ENCODE data around the gene TTLL10. TPM values are rescaled to one million over a fixed set of nuclear protein-coding genes. Genes with fewer than 3 reads are reported as not detected.

TTLL10 gene
- total RNA-seq, 1 donor from 2014 or later = 5.5 TPM

- Mint-ChIP-seq H3K4me3 (ENCODE audit: low read depth) (no peak overlapping the region), H3K27ac (no peak overlapping the region), H3K4me1 (ENCODE audit: low read depth) (no peaks in the 10 kb centered on the region), H3K27me3 (peaks cover 6% of the 10 kb centered on the region), H3K36me3 (ENCODE audit: insufficient read depth) (no peaks in the 10 kb centered on the region), H3K9me3 (ENCODE audit: low read depth) (no peaks in the 10 kb centered on the region)
- no peak for TF ChIP-seq CTCF (IDR thresholded peaks at IDR 0.05; ENCODE audit: unreplicated experiment)
- DNase-seq (ENCODE audit: low spot score, unreplicated experiment) = no peak
These were observed 37.3 kb downstream of the TTLL10 start for GRCh38 chr1:1210726-1211540.

GRCh38 chr1:1211541-1212441, 38.1 kb downstream of the TTLL10 start:
- no peak for DNase-seq (ENCODE audit: low spot score, unreplicated experiment)
- Mint-ChIP-seq H3K9me3 (ENCODE audit: low read depth) (no peaks in the 10 kb centered on the region), H3K27me3 (peaks cover 1% of the 10 kb centered on the region), H3K4me1 (ENCODE audit: low read depth) (no peaks in the 10 kb centered on the region), H3K36me3 (ENCODE audit: insufficient read depth) (peaks cover 4% of the 10 kb centered on the region), H3K4me3 (ENCODE audit: low read depth) (no peak overlapping the region), H3K27ac (no peak overlapping the region)
- no peak for TF ChIP-seq CTCF (IDR thresholded peaks at IDR 0.05; ENCODE audit: unreplicated experiment)

- Mint-ChIP-seq H3K4me3 (ENCODE audit: low read depth) (no peak overlapping the region), H3K36me3 (ENCODE audit: insufficient read depth) (peaks cover 6% of the 10 kb centered on the region)
These were observed 39.2 kb downstream of the TTLL10 start for GRCh38 chr1:1212780-1213344.

GRCh38 chr1:1213345-1214265, 39.9 kb downstream of the TTLL10 start, which contains the start of gene TNFRSF4:
Gene TNFRSF4, minus strand, starts transcription at chr1:1214153. Its CDS starts 26 bp downstream, at chr1:1214127.
- no peaks in the 10 kb centered on the region for H3K9me3 Mint-ChIP-seq (ENCODE audit: low read depth)
- no peak for TF ChIP-seq CTCF (IDR thresholded peaks at IDR 0.05; ENCODE audit: unreplicated experiment)
- H3K4me3 Mint-ChIP-seq (ENCODE audit: low read depth) = no peak within 1 kb of the TSS
- no peaks in the 10 kb centered on the region for H3K27me3 Mint-ChIP-seq
- no peak for DNase-seq (ENCODE audit: low spot score, unreplicated experiment)
- H3K4me1 Mint-ChIP-seq (ENCODE audit: low read depth) = no peaks in the 10 kb centered on the region
- H3K36me3 Mint-ChIP-seq (ENCODE audit: insufficient read depth) = peaks cover 6% of the 10 kb centered on the region
- no peak within 1 kb of the TSS for H3K27ac Mint-ChIP-seq

More at GRCh38 chr1:1212780-1213344, 39.2 kb downstream of the TTLL10 start:
- no peak for DNase-seq (ENCODE audit: low spot score, unreplicated experiment)
- Mint-ChIP-seq H3K4me1 (ENCODE audit: low read depth) (no peaks in the 10 kb centered on the region), H3K27ac (no peak overlapping the region), H3K27me3 (no peaks in the 10 kb centered on the region), H3K9me3 (ENCODE audit: low read depth) (no peaks in the 10 kb centered on the region)
- TF ChIP-seq CTCF (IDR thresholded peaks at IDR 0.05; ENCODE audit: unreplicated experiment) = no peak

Data from progenitor cell of endocrine pancreas (in vitro differentiated cells).